ENCODE results near the gene MRPS11.
"Not testable (repeated sequence)": the region's sequence is repeated elsewhere in the genome, so short reads cannot be mapped to it uniquely, and the experiment has no call there.

Gene MRPS11

DNA sequence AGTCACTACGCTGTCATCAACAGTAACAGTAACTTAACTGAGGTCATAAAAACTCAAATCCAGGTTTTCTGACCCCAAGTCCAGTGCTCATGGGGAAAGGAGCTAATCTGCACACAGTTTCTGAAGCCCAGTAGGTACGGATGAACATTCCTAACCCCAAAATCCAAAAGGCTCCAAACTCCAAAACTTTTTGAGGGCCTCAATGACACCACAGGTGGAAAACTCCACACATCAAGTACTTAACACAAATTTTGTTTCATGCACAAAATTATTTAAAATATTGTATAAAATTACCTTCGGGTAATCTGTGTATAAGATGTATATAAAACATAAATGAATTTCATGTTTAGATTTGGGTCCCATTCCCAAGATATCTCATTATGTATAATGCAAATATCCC lies 10.8 kb upstream of the MRPS11 start:
- no peak for DNase-seq

DNA sequence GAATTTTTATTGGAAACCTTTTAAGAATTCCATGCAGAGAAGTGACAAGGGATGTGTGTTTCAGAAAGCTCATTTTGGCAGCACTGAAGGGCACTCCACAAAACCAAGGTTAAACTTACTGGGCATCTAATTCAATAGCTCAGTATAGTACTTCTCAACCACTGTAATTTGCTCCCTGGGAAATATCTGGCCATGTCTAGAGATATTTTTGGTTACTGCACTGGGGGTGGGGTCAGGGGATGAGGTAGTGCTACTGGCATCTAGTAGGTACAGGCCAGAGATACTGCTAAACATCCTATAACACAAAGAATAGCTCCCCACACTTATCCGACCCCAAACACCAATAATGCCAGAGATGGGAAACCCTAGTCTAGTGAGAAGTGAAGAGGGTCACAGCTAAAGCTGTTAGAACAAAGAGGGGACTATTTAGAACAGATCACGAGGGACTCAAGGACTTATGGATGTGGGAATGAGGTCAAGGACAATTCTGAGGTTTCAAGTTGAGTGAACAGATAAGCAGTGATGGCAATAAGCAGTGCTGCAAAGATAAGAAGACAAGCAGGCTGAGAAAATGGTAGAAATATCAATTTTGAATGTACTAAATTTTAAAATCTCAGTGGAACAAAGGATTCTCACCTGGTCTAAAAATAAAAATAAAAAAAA lies 3.5 kb upstream of the MRPS11 start:
- DNase-seq, result no peak

DNA sequence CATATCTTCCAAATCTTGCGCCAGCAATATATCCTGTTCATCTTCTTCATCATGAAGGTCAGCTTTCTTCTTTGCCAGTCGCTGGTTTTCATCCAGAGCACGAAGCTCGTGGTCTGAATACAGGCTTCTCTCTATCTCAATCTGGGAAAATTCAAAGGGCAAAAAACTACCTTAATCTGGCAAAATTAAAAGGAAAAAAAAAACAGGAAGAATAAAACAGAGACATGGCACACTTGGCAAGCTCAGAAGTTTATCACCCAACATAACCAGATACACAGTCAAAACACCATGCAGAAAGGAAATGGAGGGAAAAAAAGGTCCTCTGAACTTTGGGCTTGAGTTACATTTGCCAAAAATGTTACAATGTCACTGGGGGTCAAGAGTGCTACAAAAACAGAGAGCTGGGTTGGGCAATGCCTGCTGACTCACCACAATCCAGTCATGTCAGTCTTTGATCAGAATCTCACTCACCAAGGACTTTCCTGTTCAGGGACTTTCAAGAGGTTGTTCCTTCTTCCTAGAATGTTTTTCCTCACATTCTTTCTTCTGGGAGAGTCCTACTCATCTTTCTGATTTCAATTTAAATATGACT lies 1.8 kb upstream of the MRPS11 start:
- DNase-seq, result no peak

DNA sequence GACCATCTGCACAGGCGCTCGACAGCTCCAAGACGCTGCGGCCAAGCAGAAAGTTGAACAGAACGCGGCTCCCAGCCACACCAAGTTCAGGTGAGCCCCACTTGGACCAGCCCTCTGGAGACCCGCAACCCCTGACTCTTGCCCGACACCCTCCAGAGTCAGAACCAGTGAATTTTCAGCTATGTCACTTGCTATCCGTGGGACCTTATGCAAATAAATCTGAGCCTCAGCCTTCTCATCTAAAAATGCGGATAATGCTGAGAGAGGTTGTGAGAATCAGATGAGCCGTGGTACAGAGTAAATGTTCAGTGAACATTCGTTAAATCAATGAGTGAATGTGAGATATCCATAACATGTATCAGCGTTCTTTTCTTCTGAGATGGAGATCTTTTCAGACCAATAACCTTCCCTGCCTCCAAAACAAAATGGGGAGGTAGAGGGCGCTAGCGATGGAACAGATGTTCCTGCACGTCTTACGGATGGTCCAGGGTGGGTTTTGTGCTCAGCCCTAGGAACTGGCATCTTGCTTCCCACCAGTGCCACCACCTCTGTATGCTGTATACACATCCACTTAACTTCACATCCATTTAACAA lies 524 bp downstream of the MRPS11 start:
- DNase-seq, result peak; percentile 32

DNA sequence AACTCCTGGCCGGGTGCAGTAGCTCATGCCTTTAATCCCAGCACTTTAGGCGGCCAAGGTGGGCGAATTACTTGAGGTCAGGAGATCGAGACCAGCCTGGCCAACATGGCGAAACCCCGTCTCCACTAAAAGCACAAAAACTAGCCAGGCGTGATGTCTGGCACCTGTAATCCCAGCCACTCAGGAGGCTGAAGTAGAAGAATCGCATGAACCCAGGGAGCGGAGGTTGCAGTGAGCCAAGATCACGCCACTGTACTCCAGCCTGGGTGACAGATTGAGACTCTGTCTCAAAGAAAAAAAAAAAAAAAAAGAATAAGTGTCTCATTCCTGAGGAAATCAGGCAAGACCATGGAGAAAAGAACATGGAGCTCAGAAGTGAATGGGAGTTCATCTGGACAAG lies 1.2 kb downstream of the MRPS11 start:
- DNase-seq, result not testable (repeated sequence)

DNA sequence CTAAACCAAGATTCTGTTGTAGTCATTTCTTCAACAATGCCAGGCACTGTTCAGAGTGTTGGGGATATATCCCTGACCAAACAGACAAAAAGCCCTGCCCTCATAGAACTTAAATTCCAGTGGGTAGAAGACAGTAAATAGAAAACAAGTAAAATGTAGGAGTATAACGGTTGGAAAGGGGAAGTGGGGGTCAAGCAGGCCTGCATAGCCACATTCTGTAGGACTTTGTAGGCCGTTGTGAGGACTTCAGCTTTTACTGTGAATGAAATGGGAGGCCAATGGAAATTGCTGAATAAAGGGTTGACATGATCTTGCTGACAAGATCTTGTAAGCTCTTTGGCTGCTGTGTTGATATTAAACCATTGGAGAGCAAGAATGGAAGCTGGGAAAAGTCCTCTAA lies 1.8 kb downstream of the MRPS11 start:
- no peak for DNase-seq

DNA sequence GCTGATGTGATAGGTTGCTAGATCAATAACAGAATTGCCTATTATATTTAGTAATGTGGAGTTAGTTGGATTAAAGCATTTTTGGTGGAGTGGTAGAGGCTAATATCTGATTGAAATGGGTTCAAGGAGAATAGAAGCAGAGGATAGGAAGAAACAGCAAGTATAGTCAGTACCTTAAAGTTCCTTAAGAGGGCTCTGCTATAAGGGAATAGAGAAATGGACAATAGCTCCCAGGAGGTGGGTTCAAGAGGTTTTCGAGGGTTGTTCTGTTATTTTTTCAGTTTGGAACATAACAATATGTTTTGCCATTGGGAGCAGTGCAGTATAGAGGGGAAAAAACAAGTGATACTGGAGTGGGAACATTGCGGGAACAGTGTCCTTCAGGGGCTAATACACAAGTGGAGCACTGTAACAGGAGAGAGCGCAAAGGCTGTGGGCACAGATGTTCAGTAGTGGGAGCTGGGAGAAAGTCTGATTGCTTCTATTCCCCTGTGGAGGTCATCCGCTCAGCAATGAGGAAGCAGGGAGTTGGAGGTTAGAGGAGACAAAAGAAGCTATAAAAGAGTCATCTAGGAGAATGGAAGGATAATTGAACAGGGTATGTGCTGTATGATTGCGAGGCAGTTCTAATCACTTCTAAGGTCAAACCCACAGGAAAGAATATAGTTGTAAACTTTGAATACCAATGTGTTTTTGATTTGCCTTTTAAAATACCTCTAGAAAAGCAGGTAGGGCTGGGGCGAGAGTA lies 3.3 kb downstream of the MRPS11 start:
- DNase-seq, result no peak

DNA sequence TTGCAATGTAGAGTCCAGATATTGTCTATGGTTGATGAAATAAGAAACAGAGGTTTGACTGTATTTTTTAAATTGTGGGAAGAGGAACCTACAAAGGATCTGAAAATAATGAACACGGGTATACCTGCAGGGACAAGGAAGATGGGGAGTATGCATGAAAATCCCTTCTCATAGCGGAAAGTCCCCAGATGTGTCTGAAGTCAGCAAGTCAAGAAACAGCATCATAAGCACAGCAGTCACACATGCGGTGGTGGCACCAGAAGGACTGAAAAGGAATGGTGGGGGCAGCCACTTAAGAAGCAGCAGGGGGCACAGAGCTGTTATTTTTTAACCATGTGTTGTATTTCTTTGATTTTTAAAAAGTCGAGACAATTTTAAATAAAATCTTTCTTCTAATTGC lies 4.7 kb downstream of the MRPS11 start:
- no peak for DNase-seq

DNA sequence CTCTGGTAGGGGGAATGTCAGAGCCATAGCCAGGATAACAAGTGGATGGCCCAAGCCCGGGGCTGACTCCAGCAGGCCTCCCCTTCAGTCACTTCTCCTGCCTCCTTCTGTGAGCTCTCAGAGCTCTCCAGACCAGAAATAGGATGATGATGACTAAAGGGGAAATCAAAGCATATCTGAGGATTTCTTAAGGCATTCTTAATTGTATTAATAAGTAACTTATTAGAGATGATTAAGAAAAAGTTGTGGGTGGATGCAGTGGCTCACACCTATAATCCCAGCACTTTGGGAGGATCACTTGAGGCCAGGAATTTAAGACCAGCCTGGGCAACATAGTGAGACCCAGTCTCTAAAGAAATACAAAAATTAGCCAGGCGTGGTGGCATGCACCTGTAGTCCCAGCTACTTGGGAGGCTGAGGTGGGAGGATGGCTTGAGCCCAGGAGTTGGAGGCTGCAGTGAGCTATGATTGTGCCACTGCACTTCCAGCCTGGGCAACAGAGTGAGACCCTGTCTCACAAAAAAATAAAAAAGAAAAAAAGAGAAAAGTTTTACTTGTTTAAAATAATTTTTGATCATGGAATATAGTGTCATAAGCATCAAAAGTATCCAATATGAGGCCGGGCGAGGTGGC lies 6.3 kb downstream of the MRPS11 start:
- DNase-seq, result not testable (repeated sequence)

DNA sequence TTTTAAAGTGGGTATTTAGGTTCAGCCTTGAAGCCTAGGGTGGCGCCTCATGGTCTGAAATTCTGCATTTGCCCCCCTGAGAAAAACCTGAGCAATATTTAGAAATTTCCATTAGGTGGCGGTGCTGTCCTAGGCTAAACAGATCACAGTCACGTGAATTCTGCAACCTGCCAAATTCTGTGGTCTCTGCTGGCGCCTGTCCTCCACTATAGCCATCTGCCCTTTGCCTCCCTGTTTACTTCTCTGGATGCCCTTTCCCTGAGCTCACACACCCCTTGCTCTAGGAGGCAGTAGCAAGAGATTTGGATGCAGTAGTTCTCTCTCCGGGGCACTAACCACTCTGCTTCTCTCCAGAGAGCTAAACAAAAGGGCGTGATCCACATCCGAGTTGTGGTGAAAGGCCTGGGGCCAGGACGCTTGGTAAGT lies 9.1 kb downstream of the MRPS11 start:
- peak; percentile 38 for DNase-seq

DNA sequence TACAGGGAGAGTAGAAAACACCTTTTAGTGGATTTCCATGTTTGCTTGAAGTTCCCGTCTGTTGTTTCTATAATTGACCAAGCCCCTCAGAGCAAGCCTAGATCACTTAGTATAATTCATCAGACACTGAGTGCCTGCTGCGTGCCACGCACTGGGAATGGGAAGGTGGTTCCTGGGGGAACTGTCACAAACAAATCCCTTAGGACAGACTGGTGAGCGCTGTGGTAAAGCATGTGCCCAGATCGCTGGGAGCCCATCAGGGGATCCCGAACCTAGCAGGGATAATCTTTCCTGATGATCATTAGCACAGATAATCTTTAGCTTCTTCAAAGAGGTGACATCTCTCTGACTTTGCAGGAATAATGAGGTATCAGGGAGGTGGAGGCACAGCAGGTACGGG lies 9.6 kb downstream of the MRPS11 start:
- no peak for DNase-seq

DNA sequence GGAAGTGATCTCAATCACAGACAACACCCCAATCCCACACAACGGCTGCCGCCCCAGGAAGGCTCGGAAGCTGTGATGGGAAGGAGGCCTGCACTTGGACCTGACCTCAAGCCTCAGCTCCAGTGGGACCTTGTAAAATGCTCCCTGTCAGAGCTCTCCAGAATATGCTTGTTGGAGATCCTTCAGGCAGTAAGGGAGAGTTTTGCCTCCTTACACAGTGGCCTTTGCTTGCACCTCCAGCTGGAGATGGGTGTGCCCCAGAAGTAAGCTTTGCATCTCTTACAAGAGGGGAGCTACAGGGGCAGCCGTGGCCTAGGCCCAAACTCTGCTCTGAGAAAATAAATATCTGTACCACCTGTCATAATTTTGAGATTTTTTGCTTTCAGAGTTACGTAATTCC lies 10.4 kb downstream of the MRPS11 start:
- no peak for DNase-seq

DNA sequence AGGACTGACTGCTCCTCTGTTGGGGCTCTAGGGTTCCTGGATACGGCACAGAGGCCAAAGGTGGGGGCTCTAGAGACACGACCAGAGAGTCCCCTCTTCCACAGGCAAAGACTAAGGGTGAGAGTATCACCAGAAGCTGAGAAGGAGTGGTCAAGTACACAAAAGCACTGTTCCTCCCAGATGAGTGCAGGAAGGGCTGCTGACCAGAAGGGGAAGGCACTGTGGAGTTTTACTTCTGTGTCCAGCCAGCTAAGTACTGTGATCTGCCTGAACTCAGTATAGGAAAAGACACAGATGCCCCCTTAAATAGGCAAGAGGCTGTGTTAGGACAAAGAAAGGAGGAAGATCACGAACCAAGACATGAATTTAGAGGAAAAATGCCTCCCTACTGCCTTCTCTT lies 11.7 kb downstream of the MRPS11 start:
- DNase-seq, result no peak

DNA sequence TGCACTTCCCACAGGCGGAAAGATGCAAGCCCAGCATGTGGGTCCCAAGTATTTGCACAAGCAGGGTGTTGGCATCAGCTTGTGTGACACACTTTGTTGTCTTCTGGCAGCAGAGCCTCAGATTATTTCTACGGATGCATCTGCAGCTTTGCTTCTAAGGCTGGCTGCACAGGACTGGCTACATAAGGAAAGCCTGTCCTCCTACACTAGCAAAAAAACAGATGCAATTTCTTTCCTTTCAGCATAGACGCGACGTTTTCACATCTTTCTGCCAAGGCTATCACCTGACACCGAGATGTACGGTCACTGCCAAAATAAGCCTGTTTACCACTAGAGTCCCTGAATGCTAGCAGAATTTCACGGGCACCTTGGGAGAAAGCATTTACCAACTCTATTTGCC lies 13.5 kb downstream of the MRPS11 start:
- no peak for DNase-seq

DNA sequence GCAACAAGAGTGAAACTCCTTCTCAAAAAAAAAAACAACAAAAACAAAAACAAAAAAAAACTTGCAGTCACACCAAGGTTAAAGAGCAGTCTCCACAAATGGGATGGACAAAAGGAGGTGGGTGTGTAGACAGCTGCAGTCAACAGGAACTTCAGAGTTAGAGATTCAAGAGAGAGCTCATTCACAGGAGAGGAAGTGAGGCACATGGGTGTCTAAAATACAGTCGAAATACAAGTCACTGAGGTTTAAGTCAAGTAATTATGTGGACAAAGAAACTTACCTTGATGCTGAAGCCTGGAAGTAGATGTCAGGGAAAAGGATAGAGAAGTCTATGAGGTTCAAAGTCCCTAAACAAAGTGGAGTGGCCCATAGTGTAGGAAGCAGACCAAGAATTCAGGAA lies 14.8 kb downstream of the MRPS11 start:
- DNase-seq, result no peak

DNA sequence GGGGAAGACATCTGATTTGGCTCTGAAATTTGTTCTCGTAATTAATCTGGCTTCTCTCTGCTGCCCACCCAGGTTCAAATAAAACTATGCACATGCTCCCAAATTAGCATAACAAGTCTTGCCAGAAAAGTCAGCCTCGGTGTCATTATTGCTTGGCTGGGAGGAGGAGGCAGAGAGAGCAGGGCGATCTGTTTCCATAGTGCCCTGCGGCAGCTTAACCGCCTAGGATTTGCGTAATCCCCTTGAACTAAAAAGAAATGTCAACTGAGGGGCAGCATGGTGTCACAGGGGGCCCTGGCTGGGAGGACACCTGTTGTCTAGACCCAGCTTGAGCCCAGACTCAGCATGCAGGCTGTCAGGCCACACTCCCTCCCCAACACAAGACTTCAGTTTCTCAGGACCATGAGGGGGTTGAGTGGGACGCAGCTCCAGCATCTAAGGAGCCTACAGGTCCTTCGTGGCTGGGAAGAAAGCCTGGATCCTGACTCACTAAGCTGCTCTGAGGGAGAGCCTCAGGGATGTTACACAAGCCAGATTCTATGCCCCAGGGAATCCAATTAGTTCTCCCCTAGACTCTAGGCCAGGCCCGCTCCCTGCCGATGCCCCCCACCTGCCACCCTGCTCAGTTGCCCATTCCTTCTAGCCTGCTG lies 17.3 kb downstream of the MRPS11 start:
- peak; percentile 63 for DNase-seq

DNA sequence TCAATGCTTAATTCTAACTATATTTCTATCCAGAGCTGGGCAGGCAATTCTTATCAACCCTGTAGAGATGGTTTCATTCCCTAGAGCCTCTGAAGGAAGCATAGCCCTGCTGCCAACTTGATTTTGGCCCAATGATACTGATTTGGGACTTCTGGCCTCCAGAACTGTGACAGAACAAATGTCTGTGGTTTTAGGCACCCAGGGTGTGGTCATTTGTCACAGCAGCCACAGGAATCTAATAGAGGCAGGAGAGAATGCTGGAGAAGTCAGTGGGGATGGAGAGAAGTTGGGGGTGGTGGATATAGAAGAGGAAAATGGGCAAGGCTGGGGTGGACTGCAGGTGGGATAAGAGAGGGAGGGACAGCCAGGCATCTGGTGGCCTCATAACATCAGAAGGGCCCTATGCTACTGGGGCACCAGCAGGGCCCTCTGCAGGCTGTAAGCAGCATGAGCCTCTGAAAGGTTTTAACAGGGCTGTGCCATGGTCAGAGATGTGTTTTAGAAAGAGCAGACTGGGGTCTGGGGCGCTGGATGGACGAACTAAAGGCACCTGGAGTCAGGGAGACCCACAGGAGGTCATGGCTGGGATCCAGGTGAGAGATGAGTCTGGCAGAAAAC lies 19.8 kb downstream of the MRPS11 start:
- no peak for DNase-seq

DNA sequence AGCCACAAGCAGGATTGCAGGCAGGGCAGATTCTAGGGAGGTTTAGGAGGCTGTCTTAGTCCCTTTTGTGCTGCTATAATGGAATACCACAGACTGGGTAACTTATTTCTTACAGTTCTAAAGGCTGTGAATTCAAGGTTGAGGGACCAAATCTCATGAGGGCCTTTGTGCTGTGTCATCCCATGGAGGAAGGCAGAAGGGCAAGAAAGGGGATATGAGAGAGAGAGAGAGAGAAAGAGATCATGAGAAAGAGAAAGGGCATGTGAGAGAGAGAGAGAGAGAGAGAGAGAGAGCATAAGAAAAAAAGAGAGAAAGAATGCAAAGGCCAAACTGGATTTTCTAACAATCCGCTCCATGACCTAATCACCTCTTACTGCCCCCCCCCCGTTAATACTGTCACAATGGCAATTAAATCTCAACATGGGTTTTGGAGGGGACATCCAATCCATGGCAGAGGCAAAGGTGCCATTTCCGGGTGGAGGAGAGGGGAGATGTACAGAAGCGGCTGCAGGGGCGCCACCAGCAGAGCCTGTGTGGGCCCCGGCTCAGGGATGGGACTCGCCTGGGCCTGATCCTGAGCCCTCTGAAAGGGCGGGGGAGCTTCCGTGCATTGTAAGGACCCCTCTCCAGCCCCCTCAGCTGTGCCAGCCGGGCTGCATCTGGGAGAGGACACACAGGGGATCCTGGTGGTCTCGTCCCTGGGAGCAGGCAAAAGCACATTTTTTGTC lies 20.5 kb downstream of the MRPS11 start:
- DNase-seq, result peak; percentile 11

DNA sequence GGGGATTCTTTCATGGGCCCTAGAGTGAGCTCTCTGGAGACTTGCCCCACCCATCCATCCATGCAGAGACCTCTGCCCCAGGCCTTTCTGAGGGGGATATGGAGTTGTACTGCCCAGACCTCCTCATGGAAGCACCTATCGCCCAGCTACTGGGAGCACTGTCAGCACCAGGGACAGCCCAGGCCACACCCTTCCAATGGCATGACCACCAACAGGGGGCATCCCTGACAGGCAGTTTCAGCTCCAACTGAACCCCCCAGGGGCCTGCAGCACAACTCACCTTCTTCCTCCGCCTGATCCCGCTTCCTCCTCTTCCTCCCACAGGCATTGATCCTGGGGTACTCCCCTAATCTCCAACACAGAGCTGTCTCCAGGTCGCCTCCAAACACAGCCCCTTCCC lies 21.8 kb downstream of the MRPS11 start:
- DNase-seq, result no peak

DNA sequence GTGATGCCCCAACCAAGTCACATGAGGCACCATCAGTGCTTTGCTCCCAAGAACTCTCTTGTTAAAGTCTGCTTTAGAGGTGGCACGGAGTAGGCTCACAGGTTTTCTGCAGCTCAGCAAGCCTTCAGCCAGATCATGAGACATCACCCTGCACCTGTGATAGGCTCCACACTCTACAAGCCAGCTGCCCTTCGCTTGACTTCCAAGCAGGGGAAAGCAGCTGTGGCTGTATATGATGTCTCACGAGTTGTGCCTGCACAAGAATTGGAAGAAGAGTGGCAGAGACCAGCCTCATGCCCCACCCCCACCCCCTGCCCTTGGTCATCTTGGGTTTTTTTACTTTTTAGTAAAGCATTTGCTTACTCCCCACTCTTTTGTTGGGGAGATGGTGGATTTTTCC lies 22.5 kb downstream of the MRPS11 start:
- DNase-seq, result no peak

DNA sequence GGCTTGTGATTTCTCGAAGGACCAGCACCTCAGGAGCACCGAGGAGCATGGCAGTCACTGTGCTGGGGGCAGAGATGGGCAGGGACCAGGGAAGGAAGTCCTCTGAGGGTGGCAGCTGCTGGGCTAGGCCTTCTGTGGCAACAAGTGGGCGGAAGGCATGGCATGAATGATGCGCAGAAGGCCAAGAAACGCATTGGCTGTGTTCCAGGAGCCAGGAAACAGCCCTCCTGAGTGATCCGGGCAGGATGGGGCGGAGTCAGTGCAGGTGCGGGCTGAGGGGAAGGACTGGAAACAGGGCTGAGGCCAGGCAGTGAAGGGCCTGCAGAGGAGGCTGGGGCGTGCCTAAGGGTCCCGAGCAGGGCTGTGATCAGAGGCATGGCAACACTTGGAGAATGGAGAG lies 23.6 kb downstream of the MRPS11 start:
- DNase-seq, result no peak

DNA sequence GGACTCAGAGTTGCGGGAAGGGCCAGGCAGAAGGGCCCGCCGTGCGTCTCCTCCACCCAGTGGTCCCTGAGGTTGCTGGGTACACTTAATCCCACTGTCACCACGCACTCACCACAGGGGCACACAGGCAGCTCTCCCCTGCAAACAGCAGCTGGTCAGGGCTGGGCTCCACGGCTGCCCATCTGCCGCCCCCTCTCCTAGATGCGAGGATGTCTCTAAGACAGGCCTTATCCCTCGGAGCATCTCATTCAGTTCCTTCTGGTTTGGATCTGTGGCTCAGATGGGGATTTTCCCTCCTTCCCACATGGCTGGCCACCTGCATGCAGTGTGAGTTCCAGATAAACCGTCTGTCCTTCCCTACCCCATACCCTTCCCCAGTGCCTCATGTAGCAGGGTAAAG lies 26.3 kb downstream of the MRPS11 start:
- peak; percentile 54 for DNase-seq

Data from retina (tissue), 1 donor.